RWPE2 (cell line): ENCODE results near the gene NSG1.
"Not testable (repeated sequence)": the region's sequence is repeated elsewhere in the genome, so short reads cannot be mapped to it uniquely, and the experiment has no call there.

Experiments
- ATAC-seq: fragments of 200-7000 bp; cut with Tn5 transposase; 3 replicates; pipeline ENCODE4 v1.9.1; 2021; ENCODE audit warnings: low read depth
- DNase-seq: peaks from one replicate; pipeline ENCODE4 v3.0.0-alpha.2; 2020; ENCODE audit warnings: low spot score
- H3K27ac ChIP-seq: fragments of 450-650 bp; 2 replicates; pipeline ENCODE4 v1.5.1; 2017; ENCODE audit warnings: mild to moderate bottlenecking; ENCODE audit not compliant: poor library complexity, severe bottlenecking
- H3K27me3 ChIP-seq: fragments of 250-450 bp; sonication (Bioruptor Pico); 2 replicates; pipeline ENCODE4 v1.5.1; 2021; ENCODE audit warnings: mild to moderate bottlenecking, moderate library complexity; ENCODE audit not compliant: insufficient read depth, poor library complexity, severe bottlenecking
- H3K36me3 ChIP-seq: fragments of 250-450 bp; sonication (Bioruptor Pico); 2 replicates; pipeline ENCODE4 v1.5.1; 2020; ENCODE audit warnings: low read depth, mild to moderate bottlenecking, moderate library complexity
- H3K4me1 ChIP-seq: fragments of 250-450 bp; sonication (Bioruptor Pico); 2 replicates; pipeline ENCODE4 v1.5.1; 2021; ENCODE audit warnings: mild to moderate bottlenecking, moderate library complexity; ENCODE audit not compliant: insufficient read depth, poor library complexity, severe bottlenecking
- H3K4me3 ChIP-seq: fragments of 250-450 bp; sonication (Bioruptor Pico); 2 replicates; pipeline ENCODE4 v1.5.1; 2021; ENCODE audit warnings: mild to moderate bottlenecking, moderate library complexity; ENCODE audit not compliant: severe bottlenecking
- H3K9me3 ChIP-seq: fragments of 250-450 bp; sonication (Bioruptor Pico); 2 replicates; pipeline ENCODE4 v1.5.1; 2021; ENCODE audit warnings: mild to moderate bottlenecking, moderate library complexity; ENCODE audit not compliant: severe bottlenecking
- CTCF ChIP-seq: fragments of 450-650 bp; IDR thresholded peaks from one replicate; pipeline ENCODE4 v1.5.1; 2017; ENCODE audit warnings: mild to moderate bottlenecking, moderate library complexity; ENCODE audit not compliant: poor library complexity, severe bottlenecking

The NSG1 gene

DNA sequence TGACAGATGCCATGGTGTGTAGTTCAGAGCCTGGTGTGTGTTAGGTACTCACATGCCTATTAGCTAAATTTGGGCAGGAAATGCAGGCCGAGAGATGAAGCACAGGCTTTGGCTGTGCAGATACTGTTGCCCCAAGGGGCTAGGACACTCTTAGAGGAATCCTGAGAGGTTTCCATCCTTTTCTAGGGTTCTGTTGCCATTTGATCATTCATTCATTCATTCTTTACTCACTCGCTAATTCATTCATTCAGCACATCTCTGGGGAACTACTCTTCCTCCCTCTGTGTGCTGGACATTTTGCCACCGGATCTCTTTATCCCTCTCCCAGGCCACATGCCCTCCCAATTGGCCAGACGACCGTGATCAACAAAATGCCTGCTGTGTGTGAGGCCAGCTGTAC, 43.9 kb upstream of the NSG1 start:
- Histone ChIP-seq H3K27ac (no peak overlapping the region), H3K4me3 (no peak overlapping the region), H3K9me3 (no peaks in the 10 kb centered on the region), H3K4me1 (no peaks in the 10 kb centered on the region), H3K27me3 (no peaks in the 10 kb centered on the region), H3K36me3 (no peaks in the 10 kb centered on the region)
- no peak for ATAC-seq
- DNase-seq, result no peak
- no peak for TF ChIP-seq CTCF

GRCh38 chr4:4344915-4345527, 41.9 kb upstream of the NSG1 start:
- no peak overlapping the region for H3K27ac ChIP-seq
- no peaks in the 10 kb centered on the region for H3K36me3 ChIP-seq
- no peak for TF ChIP-seq CTCF
- H3K27me3 ChIP-seq, result no peaks in the 10 kb centered on the region
- no peaks in the 10 kb centered on the region for H3K9me3 ChIP-seq
- H3K4me3 ChIP-seq, result no peak overlapping the region
- DNase-seq (no peak), ATAC-seq (no peak)
- no peaks in the 10 kb centered on the region for H3K4me1 ChIP-seq

GRCh38 chr4:4347585-4347984, 39.3 kb upstream of the NSG1 start:
- Histone ChIP-seq H3K9me3 (no peaks in the 10 kb centered on the region), H3K4me3 (no peak overlapping the region), H3K36me3 (no peaks in the 10 kb centered on the region), H3K27ac (no peak overlapping the region), H3K4me1 (no peaks in the 10 kb centered on the region), H3K27me3 (no peaks in the 10 kb centered on the region)
- no peak for TF ChIP-seq CTCF
- DNase-seq, result no peak
- ATAC-seq, result no peak

- ATAC-seq, H3K27me3 ChIP-seq: not testable (repeated sequence)
These were observed 38.3 kb upstream of the NSG1 start for GRCh38 chr4:4348585-4348984.

GRCh38 chr4:4349867-4350266, 37.0 kb upstream of the NSG1 start:
- no peak overlapping the region for H3K4me3 ChIP-seq
- ATAC-seq, result no peak
- no peak for DNase-seq
- no peaks in the 10 kb centered on the region for H3K9me3 ChIP-seq
- H3K4me1 ChIP-seq, result no peaks in the 10 kb centered on the region
- no peaks in the 10 kb centered on the region for H3K27me3 ChIP-seq
- H3K27ac ChIP-seq, result no peak overlapping the region
- H3K36me3 ChIP-seq, result no peaks in the 10 kb centered on the region
- TF ChIP-seq CTCF, result no peak

More at GRCh38 chr4:4348585-4348984, 38.3 kb upstream of the NSG1 start:
- not testable (repeated sequence) for H3K9me3 ChIP-seq, H3K4me3 ChIP-seq, DNase-seq, H3K36me3 ChIP-seq, H3K4me1 ChIP-seq, H3K27ac ChIP-seq
